Mucosa of rectum (tissue), 2 donors: ENCODE data around the gene ANKRD11.

ENCODE experiments used
- H3K27ac ChIP-seq, 2 donors: one replicate each; pipeline ENCODE4 v1.7.0; 2013; ENCODE audit warnings: inconsistent platforms in 2 of 2, low read depth in 2 of 2, low read length in 2 of 2
- H3K27me3 ChIP-seq, 2 donors: one replicate each; pipeline ENCODE4 v1.7.0; 2013; ENCODE audit warnings: low read length in 2 of 2; ENCODE audit not compliant: control insufficient read depth in 2 of 2, insufficient read depth in 2 of 2
- H3K36me3 ChIP-seq, 2 donors: one replicate each; pipeline ENCODE4 v1.7.0; 2013; ENCODE audit warnings: low read length in 2 of 2; ENCODE audit not compliant: control insufficient read depth in 2 of 2, insufficient read depth in 2 of 2
- H3K4me1 ChIP-seq, 2 donors: one replicate each; pipeline ENCODE4 v1.7.0; 2013; ENCODE audit warnings: low read length in 2 of 2, mild to moderate bottlenecking in 1 of 2; ENCODE audit not compliant: control insufficient read depth in 2 of 2, insufficient read depth in 2 of 2
- H3K4me3 ChIP-seq, 2 donors: one replicate each; pipeline ENCODE4 v1.7.0; 2013; ENCODE audit warnings: low read length in 2 of 2
- H3K9ac ChIP-seq, 2 donors: one replicate each; pipeline ENCODE4 v1.7.0; 2013; ENCODE audit warnings: low read length in 2 of 2, low read depth in 1 of 2, mild to moderate bottlenecking in 1 of 2
- H3K9me3 ChIP-seq, 2 donors: one replicate each; pipeline ENCODE4 v1.7.0; 2013; ENCODE audit warnings: low read length in 2 of 2; ENCODE audit not compliant: control insufficient read depth in 2 of 2
- donor health status: healthy.
- donor health status: Normal muscosa, but diverticular disease.

ANKRD11 gene

DNA sequence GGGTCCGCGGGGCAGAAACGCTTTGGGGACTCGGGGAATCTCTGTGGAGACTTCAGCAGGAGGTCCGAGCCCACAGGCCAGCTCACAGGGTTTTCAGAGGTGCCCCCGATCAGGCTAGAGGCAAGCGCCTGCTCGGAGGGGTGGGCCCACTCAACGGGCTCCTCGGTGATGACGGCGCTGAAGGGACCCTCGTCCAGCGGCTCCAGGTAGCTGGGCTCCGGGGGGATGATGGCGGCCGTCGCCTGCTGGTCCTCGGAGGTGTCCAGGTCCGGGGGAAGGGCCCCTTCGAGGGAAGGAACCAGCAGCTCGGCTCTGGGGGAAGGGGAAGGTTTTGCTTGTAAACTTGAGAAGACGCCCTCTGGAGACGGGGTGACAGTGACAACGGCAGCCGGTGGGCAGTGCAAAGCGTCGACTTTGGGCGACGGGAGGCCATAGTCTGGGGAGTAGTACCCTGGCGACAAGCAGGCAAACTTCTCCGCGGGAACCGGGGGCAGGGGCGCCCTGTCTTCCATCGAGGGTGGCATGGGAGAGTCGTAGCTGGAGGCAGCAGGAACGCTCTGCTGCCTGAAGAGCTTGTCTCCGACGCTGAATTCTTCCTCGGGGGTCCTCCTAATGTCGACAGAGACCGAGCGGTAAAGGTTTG lies 209.7 kb downstream of the ANKRD11 start:
- Histone ChIP-seq H3K4me1 (no peaks in the 10 kb centered on the region), H3K27me3 (no peaks in the 10 kb centered on the region), H3K4me3 (no peak overlapping the region)

DNA sequence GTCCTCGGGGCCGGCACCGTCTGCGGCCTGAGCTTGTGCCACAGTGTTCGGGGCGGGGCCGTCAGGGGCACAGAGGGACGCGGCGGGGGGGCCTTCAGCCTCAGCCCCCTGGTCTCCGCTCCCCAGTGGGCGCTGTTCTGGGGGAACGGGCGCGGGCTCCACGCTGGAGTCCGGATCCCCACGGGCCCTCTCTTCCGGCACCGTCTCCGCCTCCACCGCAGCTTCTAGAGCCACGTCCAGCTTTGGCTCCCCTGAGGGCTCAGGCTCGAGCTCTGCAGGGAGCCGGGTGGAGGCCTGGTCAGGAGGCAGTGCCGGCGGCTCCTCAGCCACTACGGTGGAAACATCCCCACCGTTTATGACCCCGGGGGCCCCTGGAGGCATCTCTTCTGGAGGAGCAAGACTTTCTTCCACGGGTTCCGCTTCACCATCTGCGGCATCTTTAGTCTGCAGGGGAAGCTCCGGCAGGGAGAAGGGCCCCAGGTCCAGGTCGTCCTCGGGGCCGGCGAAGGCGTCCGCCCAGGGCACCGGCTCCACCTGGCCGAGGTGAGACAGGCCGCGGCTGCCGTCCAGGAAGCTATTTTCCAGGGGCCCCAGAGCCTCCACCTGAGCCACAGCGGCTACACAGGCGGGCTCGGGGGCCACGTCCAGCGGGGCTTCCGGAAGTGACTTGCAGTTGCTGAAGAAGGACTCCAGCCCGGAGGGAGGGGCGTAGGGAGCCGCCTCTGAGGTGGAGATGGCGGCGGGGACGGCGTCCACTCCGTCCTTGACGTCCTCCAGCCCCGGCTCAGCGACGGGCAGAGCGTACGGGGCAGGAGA lies 210.5 kb downstream of the ANKRD11 start:
- Histone ChIP-seq H3K4me3 (no peak overlapping the region), H3K4me1 (no peaks in the 10 kb centered on the region), H3K9me3 (no peaks in the 10 kb centered on the region), H3K9ac (no peak overlapping the region), H3K27ac (no peak overlapping the region), H3K27me3 (no peaks in the 10 kb centered on the region), H3K36me3 (peaks cover 49 to 51% of the 10 kb centered on the region in 2 donors)

More for the DNA sequence above, 209.7 kb downstream of the ANKRD11 start:
- Histone ChIP-seq H3K9me3 (no peaks in the 10 kb centered on the region), H3K27ac (no peak overlapping the region), H3K36me3 (peaks cover 49 to 52% of the 10 kb centered on the region in 2 donors), H3K9ac (no peak overlapping the region)

DNA sequence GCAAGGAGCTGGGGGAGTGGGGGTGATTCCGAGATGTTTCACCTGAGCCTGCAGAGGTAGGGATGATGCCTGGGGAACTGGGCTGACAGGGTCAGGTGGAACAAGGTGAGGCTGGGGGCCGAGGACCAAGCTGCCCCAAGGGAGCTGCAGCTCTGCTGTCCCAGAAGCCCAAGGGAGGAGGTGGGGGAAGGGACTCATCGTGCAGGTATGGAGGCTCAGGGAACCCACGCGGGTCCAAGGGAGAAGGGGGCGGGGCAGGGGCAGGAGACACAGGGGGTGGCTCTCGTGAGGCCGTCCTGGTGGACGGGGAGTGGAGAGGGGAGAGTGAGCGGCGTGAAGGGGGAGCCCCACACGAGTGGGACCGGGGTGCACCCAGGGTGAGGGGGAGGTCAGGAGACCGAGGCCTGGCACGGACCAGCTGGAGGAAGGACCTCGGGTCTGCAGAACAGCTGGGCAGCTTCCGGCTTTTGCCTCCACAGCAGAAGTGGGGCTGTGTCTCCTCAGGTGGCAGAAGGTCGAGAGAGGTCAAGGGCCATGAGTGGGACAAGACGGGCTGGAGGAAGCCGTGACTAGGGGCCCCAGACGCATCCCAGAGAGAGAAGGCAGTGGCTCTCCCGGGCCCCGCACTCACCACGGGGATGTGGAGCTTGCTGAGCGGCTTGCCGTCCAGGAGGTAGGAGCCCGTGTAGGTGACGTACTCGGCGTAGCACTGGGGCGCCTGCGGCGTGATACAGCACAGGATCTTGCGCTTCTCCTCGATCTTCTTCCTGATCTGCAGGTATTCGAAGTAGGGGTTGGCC lies 211.7 kb downstream of the ANKRD11 start:
- Histone ChIP-seq H3K4me1 (no peaks in the 10 kb centered on the region), H3K4me3 (no peak overlapping the region), H3K9me3 (no peaks in the 10 kb centered on the region), H3K27ac (no peak overlapping the region), H3K36me3 (peaks cover 54 to 55% of the 10 kb centered on the region in 2 donors), H3K27me3 (no peaks in the 10 kb centered on the region), H3K9ac (no peak overlapping the region)

DNA sequence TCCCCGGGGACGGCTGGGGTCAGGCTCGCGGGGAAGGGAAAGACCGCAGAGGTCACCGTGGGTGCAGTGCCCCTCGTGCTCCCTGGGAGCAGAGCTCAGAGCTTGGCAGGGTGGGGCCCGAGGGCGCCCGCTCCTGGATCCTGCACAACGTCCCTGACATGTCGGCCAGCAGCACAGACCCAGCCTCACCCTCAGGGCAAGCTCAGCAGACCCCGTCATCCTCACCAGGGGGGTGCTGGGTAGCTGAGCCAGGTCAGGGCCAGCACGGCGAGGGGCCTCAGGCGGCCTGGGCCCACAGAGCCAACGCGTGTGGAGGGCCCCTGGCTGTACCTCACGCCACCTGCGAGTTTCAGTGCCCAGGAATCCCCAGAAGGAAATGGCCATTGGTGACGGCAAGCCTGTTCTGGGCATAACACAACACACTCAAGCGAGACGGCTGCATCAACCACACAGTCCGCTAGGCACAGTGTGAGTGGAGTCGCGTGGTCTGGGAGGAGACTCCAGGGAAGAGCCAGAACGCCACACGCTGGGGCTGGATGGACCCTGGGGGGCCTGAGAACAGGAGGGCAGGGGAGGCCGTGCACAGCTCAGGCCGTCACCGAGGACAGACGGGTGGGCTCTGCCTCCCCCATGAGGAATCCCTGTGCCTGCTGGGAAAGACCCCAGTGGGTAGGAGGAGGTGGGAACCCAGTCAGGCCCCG lies 212.6 kb downstream of the ANKRD11 start:
- Histone ChIP-seq H3K27ac (no peak overlapping the region), H3K4me1 (no peaks in the 10 kb centered on the region), H3K36me3 (peaks cover 60 to 63% of the 10 kb centered on the region in 2 donors)

DNA sequence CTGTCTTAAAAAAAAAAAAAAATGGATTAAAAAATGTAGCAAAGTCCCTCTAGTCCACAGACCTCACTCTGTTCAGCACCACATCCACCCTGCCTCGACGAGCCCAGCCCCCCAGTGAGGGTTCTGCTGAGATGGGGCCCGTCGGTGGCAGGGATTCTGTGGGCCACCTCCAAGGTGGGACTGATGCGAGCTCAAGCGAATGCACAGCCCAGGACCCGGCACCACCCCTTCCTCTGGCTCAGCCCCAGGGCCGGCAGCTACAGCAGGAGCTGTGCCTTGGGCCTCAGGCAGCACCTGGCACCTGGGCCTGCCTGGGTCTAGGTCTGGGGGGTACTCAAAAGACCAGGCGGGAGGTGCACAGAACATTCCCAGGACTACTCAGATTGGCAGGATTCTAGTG lies 213.3 kb downstream of the ANKRD11 start:
- Histone ChIP-seq H3K9me3 (no peaks in the 10 kb centered on the region), H3K9ac (no peak overlapping the region), H3K27me3 (no peaks in the 10 kb centered on the region), H3K4me1 (no peaks in the 10 kb centered on the region), H3K36me3 (peaks cover 59 to 65% of the 10 kb centered on the region in 2 donors), H3K27ac (no peak overlapping the region), H3K4me3 (no peak overlapping the region)

More for the DNA sequence above, 212.6 kb downstream of the ANKRD11 start:
- H3K4me3 ChIP-seq, result no peak overlapping the region
- no peaks in the 10 kb centered on the region for H3K27me3 ChIP-seq
- no peaks in the 10 kb centered on the region for H3K9me3 ChIP-seq
- H3K9ac ChIP-seq, result no peak overlapping the region

DNA sequence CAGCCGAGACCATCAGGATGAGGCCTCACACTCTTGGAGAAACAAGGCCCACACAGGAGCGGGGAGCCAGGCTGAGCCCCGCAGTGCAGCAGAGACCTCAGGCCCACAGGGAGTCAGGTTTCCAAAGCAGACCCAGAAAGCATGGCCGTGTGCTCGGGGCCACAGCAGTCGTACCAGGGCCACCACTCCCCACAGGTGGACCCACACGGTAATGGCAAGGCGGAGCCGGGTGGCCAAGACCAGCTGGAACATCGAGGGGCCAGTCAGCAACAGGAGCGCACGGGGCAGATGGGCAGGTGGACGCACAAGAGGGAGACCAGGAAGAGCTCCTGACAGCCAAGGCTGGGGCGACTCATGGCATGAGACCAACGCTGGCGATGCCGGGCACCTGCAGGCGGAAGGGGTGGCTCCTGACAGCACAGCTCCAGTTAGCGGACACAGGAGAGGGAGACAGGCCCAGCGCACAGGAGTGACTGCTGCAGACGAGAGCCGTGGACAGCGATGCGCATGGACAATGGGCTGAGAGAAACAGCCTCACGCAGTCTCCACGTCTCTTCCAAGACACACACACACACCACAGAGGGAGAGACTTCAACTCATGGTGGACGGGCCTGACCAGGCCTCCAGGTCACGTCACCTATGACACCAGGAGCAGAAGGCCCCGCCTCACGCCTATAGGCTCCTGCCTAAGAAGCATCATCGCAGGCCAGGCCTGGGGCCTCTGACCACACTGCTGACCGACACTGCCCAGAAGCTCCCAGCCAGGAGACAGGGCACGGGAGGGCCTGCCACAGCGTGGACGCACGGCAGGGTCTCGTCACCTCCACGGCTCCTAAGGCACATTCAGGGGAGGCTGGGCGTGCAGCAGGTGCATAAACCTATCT lies 214.3 kb downstream of the ANKRD11 start:
- Histone ChIP-seq H3K9ac (no peak overlapping the region), H3K27me3 (no peaks in the 10 kb centered on the region), H3K27ac (no peak overlapping the region), H3K4me3 (no peak overlapping the region), H3K36me3 (peaks cover 61 to 64% of the 10 kb centered on the region in 2 donors), H3K4me1 (no peaks in the 10 kb centered on the region), H3K9me3 (no peaks in the 10 kb centered on the region)

DNA sequence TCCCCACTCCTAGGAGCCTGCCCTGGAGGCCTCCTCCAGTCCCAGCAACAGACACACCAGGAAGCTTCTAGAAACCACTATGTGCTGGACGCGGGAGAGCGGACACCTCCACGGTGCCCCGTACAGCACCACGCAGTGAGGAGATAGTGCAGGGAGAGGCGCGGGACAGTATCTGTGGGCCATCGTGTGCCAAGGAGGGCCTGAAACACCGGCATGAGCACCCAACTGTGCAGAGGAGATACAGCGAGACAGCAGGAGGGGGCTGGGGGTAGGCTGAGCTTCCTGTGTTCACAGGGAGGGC lies 215.1 kb downstream of the ANKRD11 start:
- no peaks in the 10 kb centered on the region for H3K4me1 ChIP-seq
- H3K4me3 ChIP-seq, result no peak overlapping the region
- peaks cover 65% of the 10 kb centered on the region in 2 donors for H3K36me3 ChIP-seq
- H3K27ac ChIP-seq, result no peak overlapping the region
- H3K9me3 ChIP-seq, result no peaks in the 10 kb centered on the region
- H3K9ac ChIP-seq, result no peak overlapping the region
- no peaks in the 10 kb centered on the region for H3K27me3 ChIP-seq

DNA sequence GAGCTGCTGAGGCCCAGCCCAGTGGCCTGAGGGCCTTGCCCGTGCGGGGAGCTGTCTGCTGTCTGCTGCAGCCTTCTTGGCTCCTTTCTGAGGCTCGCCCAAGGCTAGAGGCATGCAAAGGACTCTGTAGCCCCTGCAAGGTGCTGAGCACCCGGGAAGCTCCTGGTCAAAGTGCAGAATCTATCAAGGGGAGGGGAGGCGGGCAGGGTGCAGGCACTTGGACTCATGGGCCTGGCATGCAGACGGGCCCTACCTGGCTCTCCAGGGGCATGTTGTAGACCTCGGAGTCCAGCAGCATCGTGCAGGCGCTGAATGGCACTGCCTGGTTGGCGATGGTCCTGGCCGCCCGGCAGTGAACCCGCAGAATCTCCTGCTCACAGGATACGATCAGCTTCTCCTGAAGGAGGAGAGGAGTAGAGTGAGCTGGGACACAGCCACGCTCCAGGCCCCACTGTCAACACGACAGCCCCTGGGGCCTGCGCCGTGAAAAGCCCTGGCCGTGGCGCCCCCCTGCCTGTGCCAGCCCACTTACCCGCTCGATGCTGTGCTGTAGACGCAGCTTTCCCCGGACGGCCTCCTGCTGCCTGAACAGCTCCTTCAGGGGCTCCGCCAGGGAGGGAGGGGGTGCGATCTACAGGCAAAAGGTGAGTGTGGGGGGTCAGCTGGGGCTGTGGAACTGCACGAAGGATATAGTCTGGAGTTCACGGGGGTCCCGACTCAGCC lies 215.6 kb downstream of the ANKRD11 start:
- H3K9me3 ChIP-seq, result no peaks in the 10 kb centered on the region
- no peaks in the 10 kb centered on the region for H3K4me1 ChIP-seq
- H3K27me3 ChIP-seq, result no peaks in the 10 kb centered on the region
- H3K36me3 ChIP-seq, result peaks cover 69 to 70% of the 10 kb centered on the region in 2 donors
- no peak overlapping the region for H3K27ac ChIP-seq
- no peak overlapping the region for H3K9ac ChIP-seq
- no peak overlapping the region for H3K4me3 ChIP-seq
